HFF-Myc (cell line): Measurements from ENCODE around the gene PDK1.

Experiments
- DNase-seq: peaks from one replicate; pipeline ENCODE4 v3.0.0-alpha.2; 2011; ENCODE audit warnings: low read depth; ENCODE audit errors: extremely low read depth
- H3K4me3 ChIP-seq: replicated peaks from 2 replicates; pipeline ENCODE4 v1.5.1; 2011; ENCODE audit warnings: low read depth, mild to moderate bottlenecking, control low read depth, low read length
- CTCF ChIP-seq: IDR thresholded peaks from 2 replicates; pipeline ENCODE4 v1.5.1; 2012; ENCODE audit warnings: mild to moderate bottlenecking, low read depth, low read length, control low read depth; ENCODE audit errors: missing control alignments

PDK1 gene

GRCh38 chr2:172655091-172655837 is 99.4 kb downstream of the PDK1 start:
- no peak for TF ChIP-seq CTCF
- H3K4me3 ChIP-seq, result no peak overlapping the region

GRCh38 chr2:172655838-172656573 is 100.1 kb downstream of the PDK1 start:
- DNase-seq, result no peak
- TF ChIP-seq CTCF, result no peak
- no peak overlapping the region for H3K4me3 ChIP-seq

More at GRCh38 chr2:172655091-172655837, 99.4 kb downstream of the PDK1 start:
- DNase-seq, result peak; percentile 92
